ENCODE results near the gene SLX4IP. TPM values are rescaled to one million over a fixed set of nuclear protein-coding genes. Genes with fewer than 3 reads are reported as not detected.
"Not testable (repeated sequence)": the region's sequence is repeated elsewhere in the genome, so short reads cannot be mapped to it uniquely, and the experiment has no call there.

SLX4IP gene
- total RNA-seq, 3 donors from 2014 or later: 5.7 to 9.7 (median 7.7) TPM

DNA sequence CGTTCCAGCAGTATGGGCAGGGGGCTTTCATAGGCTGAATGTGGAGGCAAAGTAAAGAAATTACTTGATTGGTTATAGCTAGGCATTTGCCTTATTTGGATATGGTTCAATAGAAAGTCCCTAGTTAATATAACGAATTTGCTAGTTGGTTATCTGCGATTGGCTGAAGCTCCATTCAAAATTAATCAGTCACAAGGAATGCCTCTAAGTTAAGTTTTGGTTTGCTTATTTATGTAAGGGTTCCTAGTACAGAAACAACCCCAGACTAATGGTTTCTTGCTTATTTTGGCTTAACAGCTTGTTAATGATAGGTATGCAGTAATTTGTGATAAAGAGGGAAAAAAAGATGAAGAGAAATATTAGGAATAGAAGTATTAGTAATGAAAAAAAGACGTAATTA, 151.2 kb downstream of the SLX4IP start:
- ATAC-seq (no peak), DNase-seq (no peak)
- Histone ChIP-seq H3K36me3 (ENCODE audit: low read depth) (no peaks in the 10 kb centered on the region), H3K9me3 (no peaks in the 10 kb centered on the region), H3K4me3 (no peak overlapping the region), H3K4me1 (ENCODE audit: low read depth) (no peaks in the 10 kb centered on the region)
- intact Hi-C loops (cut with DNase I, micrococcal nuclease): no loop called here
- no peak for TF ChIP-seq CTCF (IDR thresholded peaks at IDR 0.05)

- H3K9me3 ChIP-seq; DNase-seq; ATAC-seq; H3K4me3 ChIP-seq; intact Hi-C loops (cut with DNase I, micrococcal nuclease); H3K36me3 ChIP-seq (ENCODE audit: low read depth); H3K4me1 ChIP-seq (ENCODE audit: low read depth): not testable (repeated sequence)
These were observed 155.3 kb downstream of the SLX4IP start for GRCh38 chr20:10590446-10590845.

- Histone ChIP-seq H3K4me1 (ENCODE audit: low read depth) (no peaks in the 10 kb centered on the region), H3K36me3 (ENCODE audit: low read depth) (no peaks in the 10 kb centered on the region), H3K4me3 (no peak overlapping the region), H3K9me3 (no peaks in the 10 kb centered on the region)
- DNase-seq (no peak), ATAC-seq (no peak)
- no peak for TF ChIP-seq CTCF (IDR thresholded peaks at IDR 0.05)
- intact Hi-C loops (cut with DNase I, micrococcal nuclease): no loop called here
These were observed 156.0 kb downstream of the SLX4IP start for GRCh38 chr20:10590950-10591671.

GRCh38 chr20:10591946-10592521, 156.9 kb downstream of the SLX4IP start:
- no peak for ATAC-seq
- no peaks in the 10 kb centered on the region for H3K36me3 ChIP-seq (ENCODE audit: low read depth)

GRCh38 chr20:10594296-10594868, 159.3 kb downstream of the SLX4IP start:
- H3K4me1 ChIP-seq (ENCODE audit: low read depth): peaks cover 5% of the 10 kb centered on the region
- ATAC-seq: no peak
- intact Hi-C loops (cut with DNase I, micrococcal nuclease): no loop called here

More at GRCh38 chr20:10591946-10592521, 156.9 kb downstream of the SLX4IP start:
- Histone ChIP-seq H3K9me3 (no peaks in the 10 kb centered on the region), H3K4me3 (no peak overlapping the region), H3K4me1 (ENCODE audit: low read depth) (no peaks in the 10 kb centered on the region)
- DNase-seq: no peak
- no peak for TF ChIP-seq CTCF (IDR thresholded peaks at IDR 0.05)
- intact Hi-C loops (cut with DNase I, micrococcal nuclease): no loop called here

More at GRCh38 chr20:10594296-10594868, 159.3 kb downstream of the SLX4IP start:
- no peak for DNase-seq
- no peak overlapping the region for H3K4me3 ChIP-seq
- H3K36me3 ChIP-seq (ENCODE audit: low read depth): no peaks in the 10 kb centered on the region
- H3K9me3 ChIP-seq: no peaks in the 10 kb centered on the region
- TF ChIP-seq CTCF (IDR thresholded peaks at IDR 0.05): no peak

Measured in mucosa of descending colon (tissue), 3 donors.